Adrenal gland (tissue), 12 donors: ENCODE results near the gene MAX. TPM values are rescaled to one million over a fixed set of nuclear protein-coding genes. Genes with fewer than 3 reads are reported as not detected.
"Not testable (repeated sequence)": the region's sequence is repeated elsewhere in the genome, so short reads cannot be mapped to it uniquely, and the experiment has no call there.

Source experiments
- DNase-seq, 7 donors: peaks; one replicate each; pipeline ENCODE4 v3.0.0-alpha.2; 2019 to 2020
- H3K27ac ChIP-seq, 5 donors: fragments of 200-600 bp; sonication (generic) in 4 of 5; 1 replicate in 3 of 5; 2 replicates in 2 of 5; pipeline versions ENCODE4 v1.5.1 to v1.8.0; 2016 to 2020; ENCODE audit warnings: mild to moderate bottlenecking in 1 of 5
- H3K27me3 ChIP-seq: fragments of 200-600 bp; 2 replicates; pipeline ENCODE4 v1.8.0; 2021
- H3K36me3 ChIP-seq, 2 donors: fragments of 200-600 bp; replicated peaks in 1 of 2; 1 replicate in 1 of 2; 2 replicates in 1 of 2; pipeline versions ENCODE4 v1.5.1 to v1.8.0; 2018 to 2022
- H3K4me1 ChIP-seq, 2 donors: fragments of 200-600 bp; replicated peaks in 1 of 2; 1 replicate in 1 of 2; 2 replicates in 1 of 2; pipeline versions ENCODE4 v1.5.1 to v1.8.0; 2018 to 2021
- H3K4me3 ChIP-seq, 4 donors: fragments of 200-600 bp; sonication (generic) in 3 of 4; one replicate each; pipeline ENCODE4 v1.5.1; 2016 to 2018
- H3K9me3 ChIP-seq, 3 donors: fragments of 200-600 bp; sonication (generic) in 1 of 3; replicated peaks in 1 of 3; 1 replicate in 2 of 3; 2 replicates in 1 of 3; pipeline versions ENCODE4 v1.5.1 to v1.8.0; 2016 to 2021
- POLR2A ChIP-seq, 2 donors: fragments of 450-650 bp; IDR thresholded peaks; one replicate each; pipeline ENCODE4 v1.6.1; 2017; ENCODE audit warnings: antibody characterized with exemption in 2 of 2, mild to moderate bottlenecking in 2 of 2, moderate library complexity in 1 of 2
- WGBS, 4 donors: extraction: QIAGEN DNeasy Blood & Tissue Kit in 2 of 4; methylation state at CpG; one replicate each; pipeline versions ENCODE4 v1.1.5 to v1.1.7; 2013 to 2017; 5-methylcytosine and 5-hydroxymethylcytosine counted together
- intact Hi-C, 2 donors: fragments of 100-400 bp; cut with DNase I; formaldehyde crosslinking; loops; one replicate each; pipeline versions ENCODE4 v1.14.1 to v1.15.0; 2022 to 2023
- polyA plus RNA-seq, 3 donors: library from polyadenylated mRNA; stranded (reverse); fragments of 200-250 nt in 2 of 3; fragments of 350-450 nt in 1 of 3; fragmentation: Illumina TruSeq in 1 of 3; extraction: RNeasy Lipid Tissue Mini Kit (QIAGEN cat#74804) in 1 of 3; gene quantifications; one replicate each; pipeline ENCODE4 v1.2.3, GENCODE V29; 2013 to 2014
- total RNA-seq, 9 donors: library from RNA; depleted of rRNA in 4 of 9; stranded (reverse); fragments of >200 nt in 4 of 9; fragments of 120-200 nt in 1 of 9; fragmentation: NEBNext Ultra II Directional in 1 of 9; extraction: Animal tissue kit (Norgen Biotek cat#: 25700) in 1 of 9; gene quantifications; one replicate each; pipeline versions ENCODE4 v1.1.0 to v1.2.4, GENCODE V29; 2013 to 2023
- TF ChIP-seq, protein P1 (sequence below), 6 experiments: fragments of 450-650 bp in 4 of 6; fragments of 200-600 bp in 2 of 6; sonication (generic) in 1 of 6; IDR thresholded peaks; 1 replicate in 5 of 6; 2 replicates in 1 of 6; pipeline versions ENCODE4 v1.5.1 to v1.8.0; 2016 to 2021; ENCODE audit warnings: antibody characterized with exemption in 6 of 6, mild to moderate bottlenecking in 2 of 6, moderate library complexity in 1 of 6
- donor health status: healthy with polysubstance abuse.
- donor health status: Bipolar disorder and iron deficiency.
- donor health status: DM: yes; HTN: yes; CAD: no.
- donor health status: DM: no; HTN: no; CAD: no.
- donor health status: DM: no; HTN: no; CAD: no.
- donor health status: DM: yes; HTN: yes; CAD: no.

MAX gene
- total and polyA plus RNA-seq, 12 donors = 31.5 to 114 (median 55.2) TPM

DNA sequence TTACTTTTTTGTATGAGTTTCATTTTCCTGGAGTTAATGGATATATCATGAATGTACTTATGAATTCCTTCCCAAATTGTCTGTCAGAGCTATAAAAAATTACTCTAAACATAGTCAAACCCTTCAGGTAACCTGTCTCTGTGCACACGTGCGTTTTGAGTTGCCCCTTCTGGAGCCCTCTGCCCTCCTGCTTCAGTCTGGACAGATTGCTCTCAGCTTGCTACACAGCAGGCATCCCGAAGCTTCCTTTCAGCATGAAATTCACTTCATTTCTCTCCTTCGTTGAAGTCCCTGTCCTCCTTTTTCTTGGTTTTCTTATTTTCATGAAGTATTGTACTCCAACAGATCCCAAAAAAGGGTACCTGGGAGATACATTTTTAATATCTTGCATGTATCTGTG, 68.3 kb downstream of the MAX start:
- WGBS, 4 donors = 83 to 95% (median 93%) methylated on average over 4 of the region's 4 CpGs
- Histone ChIP-seq H3K4me1 (peaks cover 6 to 13% of the 10 kb centered on the region in 2 donors), H3K4me3 (no peak overlapping the region), H3K9me3 (no peaks in the 10 kb centered on the region), H3K36me3 (peaks cover 0 to 18% of the 10 kb centered on the region in 2 donors), H3K27me3 (no peaks in the 10 kb centered on the region), H3K27ac (no peak overlapping the region)
- no peak for DNase-seq
- no peak for TF ChIP-seq POLR2A (IDR thresholded peaks at IDR 0.05)
- TF ChIP-seq, protein P1, sequence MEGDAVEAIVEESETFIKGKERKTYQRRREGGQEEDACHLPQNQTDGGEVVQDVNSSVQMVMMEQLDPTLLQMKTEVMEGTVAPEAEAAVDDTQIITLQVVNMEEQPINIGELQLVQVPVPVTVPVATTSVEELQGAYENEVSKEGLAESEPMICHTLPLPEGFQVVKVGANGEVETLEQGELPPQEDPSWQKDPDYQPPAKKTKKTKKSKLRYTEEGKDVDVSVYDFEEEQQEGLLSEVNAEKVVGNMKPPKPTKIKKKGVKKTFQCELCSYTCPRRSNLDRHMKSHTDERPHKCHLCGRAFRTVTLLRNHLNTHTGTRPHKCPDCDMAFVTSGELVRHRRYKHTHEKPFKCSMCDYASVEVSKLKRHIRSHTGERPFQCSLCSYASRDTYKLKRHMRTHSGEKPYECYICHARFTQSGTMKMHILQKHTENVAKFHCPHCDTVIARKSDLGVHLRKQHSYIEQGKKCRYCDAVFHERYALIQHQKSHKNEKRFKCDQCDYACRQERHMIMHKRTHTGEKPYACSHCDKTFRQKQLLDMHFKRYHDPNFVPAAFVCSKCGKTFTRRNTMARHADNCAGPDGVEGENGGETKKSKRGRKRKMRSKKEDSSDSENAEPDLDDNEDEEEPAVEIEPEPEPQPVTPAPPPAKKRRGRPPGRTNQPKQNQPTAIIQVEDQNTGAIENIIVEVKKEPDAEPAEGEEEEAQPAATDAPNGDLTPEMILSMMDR (IDR thresholded peaks at IDR 0.05) = no peak
- intact Hi-C loops = no loop called here

DNA sequence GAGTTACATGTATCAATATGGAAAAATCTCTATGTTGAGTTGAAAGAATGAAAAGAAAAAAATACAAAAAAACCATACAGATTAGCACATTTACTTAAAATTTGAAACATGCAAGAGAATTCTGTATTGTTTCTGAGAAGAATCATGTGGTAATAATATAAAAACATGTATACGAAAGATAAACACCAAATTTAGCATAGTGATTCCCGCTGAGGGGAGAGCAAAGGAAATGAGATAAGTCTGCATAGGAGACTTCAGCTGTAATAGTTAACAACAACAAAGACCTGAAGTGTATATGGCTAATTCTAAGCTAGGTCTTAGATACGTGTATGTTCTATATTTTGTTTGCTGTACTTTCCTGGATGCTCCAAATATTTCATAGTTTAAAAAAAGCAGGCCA, 69.1 kb downstream of the MAX start:
- H3K27me3 ChIP-seq = no peaks in the 10 kb centered on the region
- no peak overlapping the region for H3K27ac ChIP-seq
- no peak for DNase-seq
- peaks cover 0 to 22% of the 10 kb centered on the region in 2 donors for H3K36me3 ChIP-seq
- no peak overlapping the region for H3K4me3 ChIP-seq
- TF ChIP-seq, protein P1 (IDR thresholded peaks at IDR 0.05) = no peak
- no peak for TF ChIP-seq POLR2A (IDR thresholded peaks at IDR 0.05)
- H3K4me1 ChIP-seq = peaks cover 6 to 13% of the 10 kb centered on the region in 2 donors
- no peaks in the 10 kb centered on the region for H3K9me3 ChIP-seq
- 91 to 97% (median 94%) methylated on average over 3 of the region's 3 CpGs for WGBS, 4 donors
- intact Hi-C loops = no loop called here

DNA sequence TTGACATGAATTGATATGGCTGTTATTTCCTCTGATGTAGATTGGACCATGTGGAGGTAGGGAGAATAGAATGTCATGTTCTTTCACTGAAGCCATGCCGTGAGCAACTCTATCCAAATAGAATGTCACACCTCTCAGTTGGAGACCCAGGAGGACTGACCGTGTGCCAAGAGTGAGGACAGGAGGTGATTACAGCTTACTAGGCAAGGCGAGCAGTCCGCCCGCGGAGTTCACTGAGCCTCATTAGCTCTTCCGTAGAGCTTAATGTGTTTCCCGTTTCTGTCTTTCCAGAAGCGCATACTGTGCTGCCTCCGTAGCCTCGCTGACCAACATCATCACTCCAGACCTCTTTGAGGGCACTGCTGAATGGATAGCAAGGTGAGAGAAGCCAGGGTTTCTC, 70.0 kb downstream of the MAX start:
- no peak for DNase-seq
- intact Hi-C loops = no loop called here
- no peaks in the 10 kb centered on the region for H3K9me3 ChIP-seq
- WGBS, 4 donors = 95 to 98% (median 98%) methylated on average over 11 of the region's 11 CpGs
- no peaks in the 10 kb centered on the region for H3K27me3 ChIP-seq
- TF ChIP-seq POLR2A (IDR thresholded peaks at IDR 0.05) = no peak
- TF ChIP-seq, protein P1 (IDR thresholded peaks at IDR 0.05) = no peak
- no peak overlapping the region for H3K4me3 ChIP-seq
- H3K27ac ChIP-seq = no peak overlapping the region
- H3K4me1 ChIP-seq = peaks cover 6 to 13% of the 10 kb centered on the region in 2 donors
- H3K36me3 ChIP-seq = peaks cover 0 to 31% of the 10 kb centered on the region in 2 donors

GRCh38 chr14:65031321-65031720, 71.0 kb downstream of the MAX start:
- H3K36me3 ChIP-seq = peaks cover 0 to 39% of the 10 kb centered on the region in 2 donors
- H3K27me3 ChIP-seq, intact Hi-C loops, H3K9me3 ChIP-seq, H3K27ac ChIP-seq, DNase-seq, H3K4me3 ChIP-seq: not testable (repeated sequence)
- WGBS, 4 donors = 96 to 98% (median 98%) methylated on average over 10 of the region's 10 CpGs
- H3K4me1 ChIP-seq = peaks cover 6 to 13% of the 10 kb centered on the region in 2 donors

- Histone ChIP-seq H3K36me3 (peaks cover 0 to 39% of the 10 kb centered on the region in 2 donors), H3K9me3 (no peaks in the 10 kb centered on the region), H3K4me1 (no peaks in the 10 kb centered on the region), H3K4me3 (no peak overlapping the region), H3K27me3 (no peaks in the 10 kb centered on the region), H3K27ac (no peak overlapping the region)
- DNase-seq = no peak
- TF ChIP-seq POLR2A (IDR thresholded peaks at IDR 0.05) = no peak
- TF ChIP-seq, protein P1 (IDR thresholded peaks at IDR 0.05) = no peak
- intact Hi-C loops = no loop called here
- 84 to 96% (median 90%) methylated on average over 3 of the region's 3 CpGs for WGBS, 4 donors
These were observed 73.4 kb downstream of the MAX start for GRCh38 chr14:65028937-65029336.
